Measurements from ENCODE around the gene RSF1.
"Not testable (repeated sequence)": the region's sequence is repeated elsewhere in the genome, so short reads cannot be mapped to it uniquely, and the experiment has no call there.

Gene RSF1

GRCh38 chr11:77820565-77821348 is at the start of gene RSF1, which contains the start of gene AAMDC:
Gene RSF1 (minus strand): TSS chr11:77820722. CDS start chr11:77820714, 8 bp downstream.
Gene AAMDC (plus strand): TSS chr11:77821144. CDS start chr11:77842497, 21,353 bp downstream.
- DNase-seq (ENCODE audit: low read depth in 2 of 2), result peak; percentile 96 to 98

GRCh38 chr11:77868744-77869143 is 48.2 kb upstream of the RSF1 start:
- no peak for DNase-seq (ENCODE audit: low read depth in 2 of 2)

- no peak for DNase-seq (ENCODE audit: low read depth in 2 of 2)
Observed at GRCh38 chr11:77866336-77866735, 45.8 kb upstream of the RSF1 start.

GRCh38 chr11:77865805-77866204 is 45.3 kb upstream of the RSF1 start:
- DNase-seq (ENCODE audit: low read depth in 2 of 2), result no peak

- not testable (repeated sequence) for DNase-seq (ENCODE audit: low read depth in 2 of 2)
Observed at GRCh38 chr11:77861444-77861843, 40.9 kb upstream of the RSF1 start.

- not testable (repeated sequence) for DNase-seq (ENCODE audit: low read depth in 2 of 2)
Observed at GRCh38 chr11:77857906-77858457, 37.5 kb upstream of the RSF1 start.

- no peak for DNase-seq (ENCODE audit: low read depth in 2 of 2)
Observed at GRCh38 chr11:77854838-77855237, 34.3 kb upstream of the RSF1 start.

- DNase-seq (ENCODE audit: low read depth in 2 of 2), result no peak
Observed at GRCh38 chr11:77851503-77851902, 31.0 kb upstream of the RSF1 start.

- not testable (repeated sequence) for DNase-seq (ENCODE audit: low read depth in 2 of 2)
Observed at GRCh38 chr11:77843700-77844099, 23.2 kb upstream of the RSF1 start.

- no peak for DNase-seq (ENCODE audit: low read depth in 2 of 2)
Observed at GRCh38 chr11:77842441-77843121, 22.1 kb upstream of the RSF1 start.

GRCh38 chr11:77833302-77833701 is 12.8 kb upstream of the RSF1 start:
- no peak for DNase-seq (ENCODE audit: low read depth in 2 of 2)

- DNase-seq (ENCODE audit: low read depth in 2 of 2), result no peak
Observed at GRCh38 chr11:77828926-77829325, 8.4 kb upstream of the RSF1 start.

GRCh38 chr11:77823775-77824174 is 3.3 kb upstream of the RSF1 start:
- no peak for DNase-seq (ENCODE audit: low read depth in 2 of 2)

GRCh38 chr11:77822126-77822525 is 1.6 kb upstream of the RSF1 start:
- DNase-seq (ENCODE audit: low read depth in 2 of 2), result not testable (repeated sequence)

GRCh38 chr11:77821349-77821851 is 878 bp upstream of the RSF1 start:
- DNase-seq (ENCODE audit: low read depth in 2 of 2), result no peak

GRCh38 chr11:77819921-77820564 is 479 bp downstream of the RSF1 start:
- peak; percentile 17 for DNase-seq (ENCODE audit: low read depth in 2 of 2)

- peak; percentile 74 to 75 for DNase-seq (ENCODE audit: low read depth in 2 of 2)
Observed at GRCh38 chr11:77819411-77819920, 1.1 kb downstream of the RSF1 start.

- DNase-seq (ENCODE audit: low read depth in 2 of 2), result no peak
Observed at GRCh38 chr11:77815459-77815858, 5.1 kb downstream of the RSF1 start.

GRCh38 chr11:77814848-77815247 is 5.7 kb downstream of the RSF1 start:
- DNase-seq (ENCODE audit: low read depth in 2 of 2), result no peak

GRCh38 chr11:77813256-77813655 is 7.3 kb downstream of the RSF1 start:
- DNase-seq (ENCODE audit: low read depth in 2 of 2), result no peak

- DNase-seq (ENCODE audit: low read depth in 2 of 2), result no peak
Observed at GRCh38 chr11:77806993-77807392, 13.5 kb downstream of the RSF1 start.

GRCh38 chr11:77806415-77806814 is 14.1 kb downstream of the RSF1 start:
- no peak for DNase-seq (ENCODE audit: low read depth in 2 of 2)
